WTC11 (cell line): ENCODE data around the gene SLC2A5. TPM values are rescaled to one million over a fixed set of nuclear protein-coding genes. Genes with fewer than 3 reads are reported as not detected.

Source experiments
- ATAC-seq: fragments of 200-7000 bp; cut with Tn5 transposase; 2 replicates; pipeline ENCODE4 v1.10.0; 2021; ENCODE audit warnings: mild to moderate bottlenecking, moderate library complexity
- CTCF ChIA-PET: fragments of 300-600 bp; sonication (Branson Sonifier 250); formaldehyde crosslinking; loops from one replicate; lab custom pipeline; 2021; ENCODE audit warnings: antibody characterized with exemption; lab: Charles Lee
- POLR2A ChIA-PET: fragments of 350-600 bp; sonication (Branson Sonifier 250); formaldehyde crosslinking; loops from one replicate; lab custom pipeline; 2021; ENCODE audit warnings: antibody characterized with exemption; lab: Charles Lee
- DNase-seq: peaks from one replicate; pipeline ENCODE4 v3.0.0; 2021; ENCODE audit warnings: low spot score
- H3K27ac Mint-ChIP-seq: 2 replicates; pipeline ENCODE4 v1.8.0; 2021; ENCODE audit warnings: mixed read lengths
- H3K27me3 Mint-ChIP-seq: 2 replicates; pipeline ENCODE4 v1.8.0; 2021; ENCODE audit warnings: low read depth, mild to moderate bottlenecking, moderate library complexity, mixed read lengths
- H3K36me3 Mint-ChIP-seq: 2 replicates; pipeline ENCODE4 v1.8.0; 2021; ENCODE audit warnings: mixed read lengths
- H3K4me1 Mint-ChIP-seq: 2 replicates; pipeline ENCODE4 v1.8.0; 2022; ENCODE audit warnings: mixed read lengths
- H3K4me3 Mint-ChIP-seq: 2 replicates; pipeline ENCODE4 v1.8.0; 2021; ENCODE audit warnings: mild to moderate bottlenecking, moderate library complexity, mixed read lengths
- H3K9me3 Mint-ChIP-seq: 2 replicates; pipeline ENCODE4 v1.8.0; 2021; ENCODE audit warnings: mixed read lengths
- GTF2I ChIP-seq: fragments of 250-450 bp; sonication (Bioruptor Pico); conservative IDR thresholded peaks from 2 replicates; pipeline ENCODE4 v1.4.0; 2021; ENCODE audit warnings: mild to moderate bottlenecking
- IRF2 ChIP-seq: sonication (generic); formaldehyde crosslinking; IDR thresholded peaks from 2 replicates; pipeline ENCODE4 v1.8.0; 2022; ENCODE audit warnings: low read depth, missing genetic modification reagents, borderline replicate concordance
- RELA ChIP-seq: sonication (generic); formaldehyde crosslinking; IDR thresholded peaks from 2 replicates; pipeline ENCODE4 v1.8.1; 2022; ENCODE audit warnings: missing genetic modification reagents, mild to moderate bottlenecking, borderline replicate concordance
- SMAD3 ChIP-seq: sonication (generic); formaldehyde crosslinking; IDR thresholded peaks from 2 replicates; pipeline ENCODE4 v1.8.0; 2022; ENCODE audit warnings: missing genetic modification reagents, mild to moderate bottlenecking, borderline replicate concordance
- SOX15 ChIP-seq: fragments of 250-450 bp; sonication (Bioruptor Pico); IDR thresholded peaks from 2 replicates; pipeline ENCODE4 v1.9.0; 2021; ENCODE audit warnings: mild to moderate bottlenecking
- TEAD4 ChIP-seq: sonication (generic); formaldehyde crosslinking; IDR thresholded peaks from 2 replicates; pipeline ENCODE4 v1.8.0; 2022; ENCODE audit warnings: mild to moderate bottlenecking, missing genetic modification reagents
- ZNF219 ChIP-seq: sonication (generic); formaldehyde crosslinking; IDR thresholded peaks from 2 replicates; pipeline ENCODE4 v1.8.0; 2023; ENCODE audit warnings: missing genetic modification reagents, mild to moderate bottlenecking, borderline replicate concordance
- ZNF416 ChIP-seq: fragments of 250-450 bp; sonication (Bioruptor Pico); IDR thresholded peaks from 2 replicates; pipeline ENCODE4 v1.9.0; 2021; ENCODE audit warnings: mild to moderate bottlenecking, inconsistent platforms
- total RNA-seq: library from RNA; stranded (reverse); gene quantifications from 3 replicates; pipeline ENCODE4 v1.2.3, GENCODE V29; 2021
- TF ChIP-seq, protein P1 (sequence below): sonication (generic); formaldehyde crosslinking; IDR thresholded peaks from 2 replicates; pipeline ENCODE4 v1.8.1; 2023; ENCODE audit warnings: mild to moderate bottlenecking, missing genetic modification reagents, borderline replicate concordance
- TF ChIP-seq, protein P2 (sequence below): sonication (generic); formaldehyde crosslinking; conservative IDR thresholded peaks from 2 replicates; pipeline ENCODE4 v1.8.1; 2023; ENCODE audit warnings: mild to moderate bottlenecking, low read depth, missing genetic modification reagents, moderate library complexity
- TF ChIP-seq, protein P3 (sequence below): sonication (generic); formaldehyde crosslinking; IDR thresholded peaks from 2 replicates; pipeline ENCODE4 v1.8.1; 2023; ENCODE audit warnings: mild to moderate bottlenecking, moderate library complexity, missing genetic modification reagents
- TF ChIP-seq, protein P4 (sequence below): fragments of 250-450 bp; sonication (Bioruptor Pico); IDR thresholded peaks from 2 replicates; pipeline ENCODE4 v1.8.0; 2021; ENCODE audit warnings: mild to moderate bottlenecking
- TF ChIP-seq, protein P5 (sequence below): fragments of 250-450 bp; sonication (Bioruptor Pico); conservative IDR thresholded peaks from 2 replicates; pipeline ENCODE4 v1.9.0; 2021; ENCODE audit warnings: mild to moderate bottlenecking
- TF ChIP-seq, protein P6 (sequence below): sonication (generic); formaldehyde crosslinking; IDR thresholded peaks from 2 replicates; pipeline ENCODE4 v1.8.1; 2022; ENCODE audit warnings: low read depth, mild to moderate bottlenecking, moderate library complexity, missing genetic modification reagents, borderline replicate concordance

The SLC2A5 gene
- total RNA-seq, 1 experiment from 2014 or later = 0.04 TPM

DNA sequence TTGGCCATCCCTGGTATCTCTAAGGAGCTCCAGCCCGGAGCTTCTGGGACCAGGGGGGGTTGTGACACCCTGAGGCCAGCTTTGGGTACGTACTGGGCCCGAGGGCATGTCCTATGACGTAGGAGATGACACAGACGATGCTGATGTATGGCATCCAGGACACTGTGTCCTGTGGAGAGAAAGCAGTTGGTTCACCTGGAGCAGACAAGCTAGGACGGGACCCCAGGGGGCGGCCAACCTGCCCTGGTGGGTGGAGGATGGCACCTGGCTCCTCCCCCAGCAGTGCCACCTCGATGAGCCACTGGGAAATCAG, 31.1 kb downstream of the SLC2A5 start (continued):
- TF ChIP-seq, protein P1, sequence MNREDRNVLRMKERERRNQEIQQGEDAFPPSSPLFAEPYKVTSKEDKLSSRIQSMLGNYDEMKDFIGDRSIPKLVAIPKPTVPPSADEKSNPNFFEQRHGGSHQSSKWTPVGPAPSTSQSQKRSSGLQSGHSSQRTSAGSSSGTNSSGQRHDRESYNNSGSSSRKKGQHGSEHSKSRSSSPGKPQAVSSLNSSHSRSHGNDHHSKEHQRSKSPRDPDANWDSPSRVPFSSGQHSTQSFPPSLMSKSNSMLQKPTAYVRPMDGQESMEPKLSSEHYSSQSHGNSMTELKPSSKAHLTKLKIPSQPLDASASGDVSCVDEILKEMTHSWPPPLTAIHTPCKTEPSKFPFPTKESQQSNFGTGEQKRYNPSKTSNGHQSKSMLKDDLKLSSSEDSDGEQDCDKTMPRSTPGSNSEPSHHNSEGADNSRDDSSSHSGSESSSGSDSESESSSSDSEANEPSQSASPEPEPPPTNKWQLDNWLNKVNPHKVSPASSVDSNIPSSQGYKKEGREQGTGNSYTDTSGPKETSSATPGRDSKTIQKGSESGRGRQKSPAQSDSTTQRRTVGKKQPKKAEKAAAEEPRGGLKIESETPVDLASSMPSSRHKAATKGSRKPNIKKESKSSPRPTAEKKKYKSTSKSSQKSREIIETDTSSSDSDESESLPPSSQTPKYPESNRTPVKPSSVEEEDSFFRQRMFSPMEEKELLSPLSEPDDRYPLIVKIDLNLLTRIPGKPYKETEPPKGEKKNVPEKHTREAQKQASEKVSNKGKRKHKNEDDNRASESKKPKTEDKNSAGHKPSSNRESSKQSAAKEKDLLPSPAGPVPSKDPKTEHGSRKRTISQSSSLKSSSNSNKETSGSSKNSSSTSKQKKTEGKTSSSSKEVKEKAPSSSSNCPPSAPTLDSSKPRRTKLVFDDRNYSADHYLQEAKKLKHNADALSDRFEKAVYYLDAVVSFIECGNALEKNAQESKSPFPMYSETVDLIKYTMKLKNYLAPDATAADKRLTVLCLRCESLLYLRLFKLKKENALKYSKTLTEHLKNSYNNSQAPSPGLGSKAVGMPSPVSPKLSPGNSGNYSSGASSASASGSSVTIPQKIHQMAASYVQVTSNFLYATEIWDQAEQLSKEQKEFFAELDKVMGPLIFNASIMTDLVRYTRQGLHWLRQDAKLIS (CRISPR knock-in tag) = no peak

DNA sequence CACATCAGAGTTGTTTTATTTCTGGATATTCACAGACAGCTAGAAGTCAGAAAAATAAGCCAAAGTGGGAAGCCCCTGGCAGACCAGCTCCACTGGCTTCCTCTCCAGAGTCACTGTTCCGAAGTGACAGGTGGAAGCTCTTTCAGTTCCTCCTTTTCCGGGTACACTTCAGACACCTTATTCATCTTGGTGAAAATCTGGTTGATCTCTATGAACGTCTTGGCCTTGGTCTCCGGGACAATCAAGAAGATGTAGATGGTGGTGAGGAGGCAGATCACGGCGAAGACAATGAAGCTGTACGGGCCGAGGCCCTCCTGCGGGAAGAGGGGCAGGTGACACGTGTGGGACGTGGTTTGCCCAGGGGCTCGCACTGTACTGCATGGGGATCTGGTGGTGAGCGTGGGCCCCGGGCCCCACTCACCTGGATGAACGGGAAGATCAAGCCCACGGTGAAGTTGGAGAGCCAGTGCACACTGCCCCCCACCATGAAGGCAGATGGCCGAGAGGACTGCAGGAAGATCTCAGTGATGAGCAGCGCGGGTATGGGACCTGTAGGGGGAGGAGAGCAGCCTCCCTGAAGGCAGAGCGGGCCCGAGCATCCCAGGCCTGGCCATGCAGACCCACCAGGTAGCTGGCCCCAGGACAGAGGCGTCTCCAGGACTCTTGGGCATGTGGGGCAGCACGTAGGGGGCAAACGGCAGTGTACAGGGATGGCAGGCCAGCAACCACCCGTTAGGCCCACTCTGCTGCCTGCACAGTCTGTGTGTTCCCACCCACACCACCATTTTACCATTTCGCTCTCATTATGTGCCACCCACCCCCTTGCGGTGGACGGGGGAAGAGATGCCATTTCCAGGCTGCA, 31.7 kb downstream of the SLC2A5 start:
- ChIA-PET POLR2A (no interaction called here), CTCF (interaction anchor here (0.8 to 2.4 kb wide), 6 partner anchors 13 to 80 kb away, joined by 3 to 7 read pairs (median 4); no protein-coding TSS in a partner anchor)
- DNase-seq (no peak), ATAC-seq (no peak)
- H3K4me3 Mint-ChIP-seq = no peak overlapping the region
- H3K27ac Mint-ChIP-seq = no peak overlapping the region; the same call in 1 of the 2 replicates
- peaks cover 14% of the 10 kb centered on the region for H3K9me3 Mint-ChIP-seq
- peaks cover 10% of the 10 kb centered on the region for H3K4me1 Mint-ChIP-seq
- H3K27me3 Mint-ChIP-seq = no peaks in the 10 kb centered on the region
- H3K36me3 Mint-ChIP-seq = peaks cover 4% of the 10 kb centered on the region; the same call in 1 of the 2 replicates
- TF ChIP-seq RELA = no peak
- no peak for TF ChIP-seq ZNF416
- no peak for TF ChIP-seq TEAD4
- TF ChIP-seq SMAD3 = no peak
- no peak for TF ChIP-seq ZNF219 (CRISPR knock-in tag)
- TF ChIP-seq GTF2I (CRISPR knock-in tag) = no peak
- TF ChIP-seq, protein P2, sequence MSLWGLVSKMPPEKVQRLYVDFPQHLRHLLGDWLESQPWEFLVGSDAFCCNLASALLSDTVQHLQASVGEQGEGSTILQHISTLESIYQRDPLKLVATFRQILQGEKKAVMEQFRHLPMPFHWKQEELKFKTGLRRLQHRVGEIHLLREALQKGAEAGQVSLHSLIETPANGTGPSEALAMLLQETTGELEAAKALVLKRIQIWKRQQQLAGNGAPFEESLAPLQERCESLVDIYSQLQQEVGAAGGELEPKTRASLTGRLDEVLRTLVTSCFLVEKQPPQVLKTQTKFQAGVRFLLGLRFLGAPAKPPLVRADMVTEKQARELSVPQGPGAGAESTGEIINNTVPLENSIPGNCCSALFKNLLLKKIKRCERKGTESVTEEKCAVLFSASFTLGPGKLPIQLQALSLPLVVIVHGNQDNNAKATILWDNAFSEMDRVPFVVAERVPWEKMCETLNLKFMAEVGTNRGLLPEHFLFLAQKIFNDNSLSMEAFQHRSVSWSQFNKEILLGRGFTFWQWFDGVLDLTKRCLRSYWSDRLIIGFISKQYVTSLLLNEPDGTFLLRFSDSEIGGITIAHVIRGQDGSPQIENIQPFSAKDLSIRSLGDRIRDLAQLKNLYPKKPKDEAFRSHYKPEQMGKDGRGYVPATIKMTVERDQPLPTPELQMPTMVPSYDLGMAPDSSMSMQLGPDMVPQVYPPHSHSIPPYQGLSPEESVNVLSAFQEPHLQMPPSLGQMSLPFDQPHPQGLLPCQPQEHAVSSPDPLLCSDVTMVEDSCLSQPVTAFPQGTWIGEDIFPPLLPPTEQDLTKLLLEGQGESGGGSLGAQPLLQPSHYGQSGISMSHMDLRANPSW (CRISPR knock-in tag) = no peak
- TF ChIP-seq, protein P1 (CRISPR knock-in tag) = no peak
- TF ChIP-seq, protein P3, sequence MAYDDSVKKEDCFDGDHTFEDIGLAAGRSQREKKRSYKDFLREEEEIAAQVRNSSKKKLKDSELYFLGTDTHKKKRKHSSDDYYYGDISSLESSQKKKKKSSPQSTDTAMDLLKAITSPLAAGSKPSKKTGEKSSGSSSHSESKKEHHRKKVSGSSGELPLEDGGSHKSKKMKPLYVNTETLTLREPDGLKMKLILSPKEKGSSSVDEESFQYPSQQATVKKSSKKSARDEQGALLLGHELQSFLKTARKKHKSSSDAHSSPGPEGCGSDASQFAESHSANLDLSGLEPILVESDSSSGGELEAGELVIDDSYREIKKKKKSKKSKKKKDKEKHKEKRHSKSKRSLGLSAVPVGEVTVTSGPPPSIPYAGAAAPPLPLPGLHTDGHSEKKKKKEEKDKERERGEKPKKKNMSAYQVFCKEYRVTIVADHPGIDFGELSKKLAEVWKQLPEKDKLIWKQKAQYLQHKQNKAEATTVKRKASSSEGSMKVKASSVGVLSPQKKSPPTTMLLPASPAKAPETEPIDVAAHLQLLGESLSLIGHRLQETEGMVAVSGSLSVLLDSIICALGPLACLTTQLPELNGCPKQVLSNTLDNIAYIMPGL (CRISPR knock-in tag) = no peak
- TF ChIP-seq, protein P4, sequence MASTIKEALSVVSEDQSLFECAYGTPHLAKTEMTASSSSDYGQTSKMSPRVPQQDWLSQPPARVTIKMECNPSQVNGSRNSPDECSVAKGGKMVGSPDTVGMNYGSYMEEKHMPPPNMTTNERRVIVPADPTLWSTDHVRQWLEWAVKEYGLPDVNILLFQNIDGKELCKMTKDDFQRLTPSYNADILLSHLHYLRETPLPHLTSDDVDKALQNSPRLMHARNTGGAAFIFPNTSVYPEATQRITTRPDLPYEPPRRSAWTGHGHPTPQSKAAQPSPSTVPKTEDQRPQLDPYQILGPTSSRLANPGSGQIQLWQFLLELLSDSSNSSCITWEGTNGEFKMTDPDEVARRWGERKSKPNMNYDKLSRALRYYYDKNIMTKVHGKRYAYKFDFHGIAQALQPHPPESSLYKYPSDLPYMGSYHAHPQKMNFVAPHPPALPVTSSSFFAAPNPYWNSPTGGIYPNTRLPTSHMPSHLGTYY (CRISPR knock-in tag) = no peak
- TF ChIP-seq, protein P5, sequence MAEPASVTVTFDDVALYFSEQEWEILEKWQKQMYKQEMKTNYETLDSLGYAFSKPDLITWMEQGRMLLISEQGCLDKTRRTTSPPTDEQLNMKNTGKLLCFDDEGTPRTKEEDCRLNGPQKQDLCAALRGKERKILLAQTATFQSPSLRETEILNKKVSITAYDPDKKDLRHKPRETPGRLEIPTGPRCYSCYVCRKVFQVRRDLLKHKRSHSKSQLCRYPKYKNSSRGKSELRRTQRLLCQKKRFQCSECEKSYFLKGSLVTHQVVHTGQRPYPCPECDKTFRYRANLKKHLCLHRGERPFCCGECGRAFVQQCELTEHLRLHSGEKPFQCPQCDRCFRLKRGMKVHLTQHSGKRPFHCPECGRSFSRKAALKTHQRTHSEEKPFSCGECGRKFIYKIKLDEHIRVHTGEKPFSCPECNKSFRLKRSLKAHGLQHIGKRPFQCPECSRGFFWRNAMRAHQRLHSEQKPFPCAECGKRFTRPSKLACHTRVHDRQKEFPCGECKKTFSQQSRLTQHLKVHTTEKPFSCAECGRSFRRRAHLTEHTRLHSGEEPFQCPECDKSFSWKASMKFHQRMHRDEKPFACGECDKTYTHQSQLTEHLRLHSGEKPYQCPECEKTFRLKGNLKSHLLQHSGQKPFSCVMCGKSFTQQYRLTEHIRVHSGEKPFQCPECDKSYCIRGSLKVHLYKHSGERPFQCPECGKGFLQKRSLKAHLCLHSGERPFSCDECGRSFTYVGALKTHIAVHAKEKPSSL (CRISPR knock-in tag) = no peak
- TF ChIP-seq, protein P6, sequence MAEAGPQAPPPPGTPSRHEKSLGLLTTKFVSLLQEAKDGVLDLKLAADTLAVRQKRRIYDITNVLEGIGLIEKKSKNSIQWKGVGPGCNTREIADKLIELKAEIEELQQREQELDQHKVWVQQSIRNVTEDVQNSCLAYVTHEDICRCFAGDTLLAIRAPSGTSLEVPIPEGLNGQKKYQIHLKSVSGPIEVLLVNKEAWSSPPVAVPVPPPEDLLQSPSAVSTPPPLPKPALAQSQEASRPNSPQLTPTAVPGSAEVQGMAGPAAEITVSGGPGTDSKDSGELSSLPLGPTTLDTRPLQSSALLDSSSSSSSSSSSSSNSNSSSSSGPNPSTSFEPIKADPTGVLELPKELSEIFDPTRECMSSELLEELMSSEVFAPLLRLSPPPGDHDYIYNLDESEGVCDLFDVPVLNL = no peak
- no peak for TF ChIP-seq SOX15 (CRISPR knock-in tag)
- no peak for TF ChIP-seq IRF2 (CRISPR knock-in tag)
